ENCODE measurements around the gene GRWD1.
A peak's percentile ranks its signal among the peaks of the same experiment; 100 is the strongest.

The GRWD1 gene

DNA sequence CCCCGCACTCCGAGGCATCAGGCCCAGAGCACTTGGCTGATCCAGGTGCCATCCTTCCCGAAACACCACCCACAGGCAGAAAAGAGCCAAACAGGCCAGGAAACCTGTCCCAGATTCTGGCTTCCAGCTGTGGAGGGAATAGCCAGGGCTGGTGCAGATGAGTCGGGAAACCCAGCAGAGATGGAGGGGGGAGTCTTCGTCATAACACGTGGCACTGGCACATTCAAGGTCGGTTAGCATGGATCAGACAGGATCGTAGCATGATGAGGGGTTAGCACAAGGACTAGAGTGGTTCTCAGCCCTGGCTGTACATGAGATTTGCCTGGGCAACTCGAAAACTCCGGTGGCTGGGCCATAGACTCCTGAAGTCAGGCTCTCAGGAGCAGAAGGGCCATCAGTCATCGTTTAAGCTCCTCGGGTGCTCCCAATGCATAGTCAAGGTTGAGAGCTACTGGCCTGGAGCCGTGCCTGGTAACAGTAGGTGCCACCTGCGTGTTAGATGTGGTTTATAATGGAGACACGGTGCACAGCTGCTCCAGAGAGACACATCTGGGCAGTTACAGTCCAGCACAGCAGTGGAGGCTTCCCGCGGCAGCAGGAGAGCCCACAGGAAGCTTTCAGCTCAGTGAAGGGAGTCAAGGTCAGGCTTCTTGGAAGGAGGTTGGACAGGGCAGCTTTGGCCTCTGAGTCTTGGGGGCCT is 29.7 kb downstream of the GRWD1 start:
- CTCF ChIA-PET, result no interaction called here
- Mint-ChIP-seq H3K9me3 (no peaks in the 10 kb centered on the region), H3K36me3 (peaks cover 54% of the 10 kb centered on the region), H3K27me3 (no peaks in the 10 kb centered on the region), H3K4me1 (peaks cover 14% of the 10 kb centered on the region), H3K4me3 (no peak overlapping the region), H3K27ac (peak overlapping the region; percentile 75)
- no peak for DNase-seq

DNA sequence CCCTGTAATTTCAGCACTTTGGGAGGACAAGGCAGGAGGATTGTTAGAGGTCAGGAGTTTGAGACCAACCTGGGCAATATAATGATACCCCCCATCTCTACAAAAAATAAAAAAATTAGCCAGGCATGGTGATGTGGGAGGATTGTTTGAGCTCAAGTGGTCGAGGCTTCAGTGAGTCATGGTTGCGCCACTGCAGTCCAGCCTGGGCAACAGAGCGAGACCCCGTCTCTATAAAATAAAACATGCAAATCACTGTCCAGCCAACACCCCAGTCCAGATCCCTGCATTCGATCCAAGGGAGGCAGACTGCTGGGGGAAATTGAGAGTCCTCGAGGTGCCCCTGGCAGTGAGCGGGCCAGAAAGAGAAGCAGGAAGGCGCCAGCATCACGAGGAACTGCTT is 30.4 kb downstream of the GRWD1 start:
- CTCF ChIA-PET, result no interaction called here
- no peaks in the 10 kb centered on the region for H3K27me3 Mint-ChIP-seq
- peaks cover 49% of the 10 kb centered on the region for H3K36me3 Mint-ChIP-seq
- no peak overlapping the region for H3K4me3 Mint-ChIP-seq
- DNase-seq, result no peak
- peaks cover 16% of the 10 kb centered on the region for H3K4me1 Mint-ChIP-seq
- H3K27ac Mint-ChIP-seq, result no peak overlapping the region
- no peaks in the 10 kb centered on the region for H3K9me3 Mint-ChIP-seq

DNA sequence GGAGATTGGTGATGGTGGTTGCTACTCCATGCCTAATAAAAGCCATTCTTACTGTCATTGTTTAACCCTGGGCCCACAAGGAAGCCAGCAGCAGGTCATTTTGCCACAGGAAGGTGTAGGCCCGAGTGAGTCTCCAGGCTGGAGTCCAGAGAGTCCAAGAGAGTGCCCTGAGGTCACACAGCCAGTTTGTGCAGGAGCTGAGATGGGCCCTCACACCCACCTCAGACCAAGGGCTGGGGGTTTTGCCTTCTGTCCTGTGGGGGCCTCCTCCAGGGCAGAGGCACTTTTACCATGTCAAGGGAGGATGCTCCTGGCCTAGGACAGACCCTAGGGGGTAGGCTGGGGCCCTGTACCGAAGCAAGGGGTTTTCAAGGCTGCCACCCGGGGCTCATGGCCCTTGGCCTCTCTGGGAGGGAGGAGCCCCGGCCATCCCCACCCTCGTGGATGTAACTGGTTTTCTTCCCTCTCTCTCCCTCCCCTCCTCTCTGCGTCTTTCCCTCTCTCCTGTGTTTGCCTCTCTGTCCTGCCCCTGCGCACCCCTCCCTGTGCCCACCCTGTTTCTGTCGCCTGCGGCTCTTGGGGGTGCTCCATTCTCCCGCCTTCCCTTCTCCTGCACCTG is 31.4 kb downstream of the GRWD1 start:
- no peak for DNase-seq
- Mint-ChIP-seq H3K4me1 (peaks cover 26% of the 10 kb centered on the region), H3K4me3 (no peak overlapping the region), H3K9me3 (no peaks in the 10 kb centered on the region), H3K27me3 (no peaks in the 10 kb centered on the region), H3K27ac (no peak overlapping the region), H3K36me3 (peaks cover 41% of the 10 kb centered on the region)
- CTCF ChIA-PET, result no interaction called here

DNA sequence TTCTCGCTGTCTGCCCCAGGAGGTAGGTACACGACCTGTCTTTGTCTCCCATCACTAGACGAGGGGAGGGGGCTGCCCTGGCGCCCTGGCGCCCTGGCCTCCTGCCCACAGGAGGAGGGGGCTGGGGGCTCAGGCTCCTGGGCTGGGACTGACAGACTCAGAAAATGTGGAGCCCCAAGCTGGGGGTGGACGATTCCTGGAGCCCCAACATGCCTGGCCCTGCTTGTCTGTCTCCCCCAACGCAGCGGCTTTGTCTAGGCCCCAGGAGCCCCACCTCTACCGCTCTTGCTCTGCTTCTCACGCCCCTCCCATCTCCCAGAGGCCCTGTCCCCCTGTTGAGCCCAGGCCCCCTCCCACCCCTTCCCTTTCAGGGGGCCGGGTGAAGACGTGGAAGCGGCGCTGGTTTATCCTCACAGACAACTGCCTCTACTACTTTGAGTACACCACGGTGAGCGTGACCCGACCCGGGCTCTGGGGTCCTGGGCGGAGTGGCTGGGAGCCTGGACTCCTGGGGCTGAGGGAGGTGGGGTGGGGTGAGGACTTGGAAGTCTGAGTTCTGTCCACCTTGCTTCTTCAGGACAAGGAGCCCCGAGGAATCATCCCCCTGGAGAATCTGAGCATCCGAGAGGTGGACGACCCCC is 32.0 kb downstream of the GRWD1 start:
- CTCF ChIA-PET, result no interaction called here
- no peak for DNase-seq
- Mint-ChIP-seq H3K36me3 (peaks cover 37% of the 10 kb centered on the region), H3K27me3 (no peaks in the 10 kb centered on the region), H3K9me3 (no peaks in the 10 kb centered on the region), H3K27ac (no peak overlapping the region), H3K4me3 (no peak overlapping the region), H3K4me1 (peaks cover 27% of the 10 kb centered on the region)

DNA sequence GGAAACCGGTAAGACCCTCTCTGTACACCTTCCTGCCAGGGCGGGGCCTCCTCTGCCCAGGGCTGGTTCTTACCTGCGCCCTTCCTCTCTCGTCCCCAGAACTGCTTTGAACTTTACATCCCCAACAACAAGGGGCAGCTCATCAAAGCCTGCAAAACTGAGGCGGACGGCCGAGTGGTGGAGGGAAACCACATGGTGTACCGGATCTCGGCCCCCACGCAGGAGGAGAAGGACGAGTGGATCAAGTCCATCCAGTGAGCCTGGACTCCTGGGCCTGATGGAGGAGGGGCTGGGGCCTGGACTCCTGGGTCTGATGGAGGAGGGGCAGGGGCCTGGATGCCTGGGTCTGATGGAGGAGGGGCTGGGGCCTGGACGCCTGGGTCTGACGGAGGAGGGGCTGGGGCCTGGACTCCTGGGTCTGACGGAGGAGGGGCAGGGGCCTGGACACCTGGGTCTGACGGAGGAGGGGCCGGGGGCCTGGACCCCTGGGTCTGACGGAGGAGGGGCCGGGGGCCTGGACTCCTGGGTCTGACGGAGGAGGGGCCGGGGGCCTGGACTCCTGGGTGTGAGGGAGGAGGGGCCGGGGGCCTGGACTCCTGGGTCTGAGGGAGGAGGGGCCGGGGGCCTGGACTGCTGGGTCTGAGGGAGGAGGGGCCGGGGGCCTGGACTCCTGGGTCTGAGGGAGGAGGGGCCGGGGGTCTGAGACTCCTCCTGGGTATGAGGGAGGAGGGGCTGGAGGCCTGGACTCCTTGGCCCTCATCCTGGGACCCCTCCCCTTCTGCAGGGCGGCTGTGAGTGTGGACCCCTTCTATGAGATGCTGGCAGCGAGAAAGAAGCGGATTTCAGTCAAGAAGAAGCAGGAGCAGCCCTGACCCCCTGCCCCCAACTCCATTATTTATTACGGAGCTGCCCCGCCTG is 32.8 kb downstream of the GRWD1 start:
- no peak overlapping the region for H3K27ac Mint-ChIP-seq
- CTCF ChIA-PET, result interaction anchor here (3.0 kb wide), 1 partner anchor 11 kb away, joined by 17 read pairs; no protein-coding TSS in a partner anchor

DNA sequence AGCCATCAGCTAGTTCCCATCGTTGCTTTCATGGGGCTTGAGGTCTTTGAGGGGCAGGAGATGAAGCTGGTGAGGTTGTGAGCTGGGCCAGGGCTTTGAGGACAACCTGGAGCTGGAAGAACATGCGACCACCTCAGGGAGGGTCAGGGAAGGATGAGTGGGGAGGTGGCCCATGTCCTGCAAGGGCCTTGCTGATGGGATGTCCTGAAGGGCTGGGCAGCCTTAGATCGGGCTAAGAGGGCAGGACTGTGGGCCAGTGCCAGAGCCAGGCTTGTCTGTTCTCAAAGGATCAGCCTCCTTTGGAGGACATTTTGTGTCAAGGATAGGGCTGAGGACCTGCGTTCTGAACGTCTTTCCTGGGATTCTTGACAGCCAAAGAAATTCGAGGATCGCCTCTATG is 33.9 kb downstream of the GRWD1 start:
- H3K4me1 Mint-ChIP-seq, result peaks cover 27% of the 10 kb centered on the region
- no peaks in the 10 kb centered on the region for H3K9me3 Mint-ChIP-seq
- H3K4me3 Mint-ChIP-seq, result peak overlapping the region; percentile 24
- H3K27me3 Mint-ChIP-seq, result no peaks in the 10 kb centered on the region
- CTCF ChIA-PET, result interaction anchor here (3.0 kb wide), 1 partner anchor 10 kb away, joined by 17 read pairs; no protein-coding TSS in a partner anchor
- DNase-seq, result no peak
- peaks cover 25% of the 10 kb centered on the region for H3K36me3 Mint-ChIP-seq
- H3K27ac Mint-ChIP-seq, result peak overlapping the region; percentile 65

More for the DNA sequence above, 32.8 kb downstream of the GRWD1 start:
- H3K36me3 Mint-ChIP-seq, result peaks cover 31% of the 10 kb centered on the region
- peaks cover 27% of the 10 kb centered on the region for H3K4me1 Mint-ChIP-seq
- no peaks in the 10 kb centered on the region for H3K27me3 Mint-ChIP-seq
- no peak overlapping the region for H3K4me3 Mint-ChIP-seq
- no peak for DNase-seq
- H3K9me3 Mint-ChIP-seq, result no peaks in the 10 kb centered on the region

DNA sequence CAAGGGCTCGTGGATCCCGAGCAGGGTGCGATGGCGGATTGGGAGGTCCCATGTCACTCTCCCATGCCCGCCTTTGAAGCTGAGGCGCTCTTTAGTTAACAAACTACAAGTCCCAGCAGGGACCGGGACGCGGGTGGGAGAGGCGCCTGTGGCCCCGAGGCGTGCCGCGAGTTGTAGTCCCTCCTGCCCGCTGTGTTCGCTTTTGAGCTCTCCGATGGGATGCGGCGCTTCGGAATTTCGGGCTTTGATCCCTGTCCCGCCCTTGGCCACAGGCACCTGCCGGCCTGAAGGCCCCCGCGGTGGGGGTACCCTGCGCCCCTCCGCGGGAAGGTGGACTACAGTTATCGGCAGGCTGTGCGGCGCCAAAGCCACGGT is 34.4 kb downstream of the GRWD1 start:
- peaks cover 27% of the 10 kb centered on the region for H3K4me1 Mint-ChIP-seq
- H3K4me3 Mint-ChIP-seq, result peak overlapping the region; percentile 67
- CTCF ChIA-PET, result interaction anchor here (3.0 kb wide), 1 partner anchor 10 kb away, joined by 17 read pairs; no protein-coding TSS in a partner anchor
- peak overlapping the region; percentile 90 for H3K27ac Mint-ChIP-seq
- no peaks in the 10 kb centered on the region for H3K27me3 Mint-ChIP-seq
- H3K9me3 Mint-ChIP-seq, result no peaks in the 10 kb centered on the region
- peaks cover 22% of the 10 kb centered on the region for H3K36me3 Mint-ChIP-seq
- peak; percentile 55 for DNase-seq

DNA sequence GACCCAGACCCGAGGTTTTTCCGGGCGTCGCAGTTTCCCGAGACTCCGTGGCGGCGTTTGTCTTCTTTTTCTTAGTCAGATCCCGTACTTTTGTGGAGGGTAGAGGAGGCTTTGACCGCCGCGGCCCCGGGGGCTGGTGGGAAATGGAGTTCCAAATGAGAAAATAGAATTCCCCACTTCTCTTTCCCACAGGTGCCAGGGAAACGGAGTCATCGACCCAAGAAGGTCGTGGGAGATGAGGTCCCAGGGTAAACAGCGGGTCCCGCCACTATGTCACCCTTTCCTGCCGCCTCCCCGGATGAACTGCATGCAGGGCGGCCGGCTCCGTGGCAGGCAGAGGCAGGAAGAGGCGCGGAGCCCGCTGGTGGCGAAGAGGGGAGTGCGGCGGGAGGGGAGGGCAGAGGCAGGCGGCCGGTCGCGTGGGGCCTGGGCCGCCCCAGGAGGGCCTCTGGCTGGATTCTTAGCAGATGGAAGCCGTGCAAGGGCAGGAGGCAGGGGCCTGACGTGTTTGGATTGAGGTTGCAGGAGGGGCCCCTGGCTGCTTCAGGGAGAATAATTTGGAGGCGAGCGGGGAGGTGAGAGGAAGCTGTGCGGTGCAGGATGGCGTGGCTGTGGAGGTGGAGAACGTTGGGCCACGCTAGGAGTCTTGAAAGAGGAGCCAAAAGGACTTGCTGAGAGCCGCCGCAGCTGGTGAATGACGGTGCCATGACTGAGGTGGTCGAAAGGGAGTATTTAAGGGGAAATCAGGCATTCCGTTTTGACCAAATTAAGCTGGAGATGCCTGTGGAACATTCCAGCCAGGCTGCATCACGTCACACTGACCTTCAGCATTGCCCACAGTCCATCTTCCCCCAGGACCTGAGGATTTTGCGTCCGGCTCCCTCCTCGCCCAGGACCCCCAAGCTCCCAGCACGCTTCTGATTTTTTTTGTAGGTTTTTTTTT is 35.0 kb downstream of the GRWD1 start:
- no peaks in the 10 kb centered on the region for H3K27me3 Mint-ChIP-seq
- CTCF ChIA-PET, result interaction anchor here (0.7 to 3.0 kb wide), 2 partner anchors 9 to 85 kb away, joined by 3 to 17 read pairs; no protein-coding TSS in a partner anchor
- peak overlapping the region; percentile 90 for H3K27ac Mint-ChIP-seq
- H3K36me3 Mint-ChIP-seq, result peaks cover 18% of the 10 kb centered on the region
- H3K4me3 Mint-ChIP-seq, result peak overlapping the region; percentile 67
- no peaks in the 10 kb centered on the region for H3K9me3 Mint-ChIP-seq
- DNase-seq, result peak; percentile 80
- H3K4me1 Mint-ChIP-seq, result peaks cover 27% of the 10 kb centered on the region

DNA sequence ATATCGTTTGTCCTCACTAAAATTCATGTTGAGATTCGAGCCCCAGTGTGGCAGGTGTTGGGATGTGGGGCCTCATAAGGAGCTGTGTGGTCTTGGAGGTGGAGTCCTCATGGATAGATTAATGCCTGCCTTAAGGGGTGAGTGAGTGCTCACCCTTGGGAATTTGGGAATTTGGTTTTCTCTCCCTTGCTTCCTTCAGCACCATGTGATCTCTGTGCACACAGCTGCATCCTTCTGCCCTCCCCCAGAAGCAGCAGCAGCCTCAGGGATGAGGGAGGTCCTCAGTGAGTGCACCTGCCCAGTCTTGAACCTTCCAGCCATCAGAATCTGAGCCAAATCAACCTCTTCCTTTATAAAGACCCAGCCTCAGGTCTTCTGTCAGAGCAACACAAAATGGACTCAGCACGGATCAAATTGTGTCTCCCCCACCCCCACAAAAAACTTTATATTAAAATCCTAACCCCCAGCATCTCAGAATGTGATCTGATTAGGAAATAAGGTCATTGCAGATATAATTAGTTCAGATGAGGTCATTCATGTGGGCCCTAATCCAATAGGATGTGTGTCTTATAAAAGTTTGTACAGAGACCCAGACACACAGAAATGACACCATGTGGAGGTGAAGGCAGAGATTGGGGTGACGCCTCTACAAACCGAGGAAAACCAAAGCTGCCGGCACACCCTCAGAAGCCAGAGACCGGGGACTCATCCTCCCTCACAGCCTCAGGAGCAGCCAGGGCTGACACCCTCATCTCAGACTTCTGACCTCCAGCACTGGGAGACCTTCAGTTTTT is 36.3 kb downstream of the GRWD1 start:
- H3K27ac Mint-ChIP-seq, result peak overlapping the region; percentile 90
- H3K36me3 Mint-ChIP-seq, result peaks cover 13% of the 10 kb centered on the region
- DNase-seq, result no peak
- no peaks in the 10 kb centered on the region for H3K9me3 Mint-ChIP-seq
- H3K4me3 Mint-ChIP-seq, result no peak overlapping the region
- no peaks in the 10 kb centered on the region for H3K27me3 Mint-ChIP-seq
- CTCF ChIA-PET, result no interaction called here
- H3K4me1 Mint-ChIP-seq, result peaks cover 27% of the 10 kb centered on the region

DNA sequence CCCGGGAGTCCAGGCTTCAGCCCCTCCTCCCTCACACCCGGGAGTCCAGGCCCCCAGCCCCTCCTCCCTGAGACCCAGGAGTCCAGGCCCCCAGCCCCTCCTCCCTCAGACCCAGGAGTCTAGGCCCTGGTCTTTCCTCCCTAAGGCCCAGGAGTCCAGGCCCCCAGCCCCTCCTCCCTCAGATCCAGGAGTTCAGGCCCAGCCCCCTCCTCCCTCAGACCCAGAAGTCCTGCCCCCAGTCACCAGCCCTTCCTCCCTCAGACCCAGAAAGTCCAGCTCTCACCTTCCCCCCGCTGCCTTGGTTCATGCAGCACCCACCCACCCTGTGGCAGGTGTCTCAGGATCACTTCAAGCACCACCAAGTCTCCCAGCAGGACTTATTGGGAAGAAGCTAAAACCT is 37.5 kb downstream of the GRWD1 start:
- CTCF ChIA-PET, result no interaction called here
- Mint-ChIP-seq H3K36me3 (peaks cover 13% of the 10 kb centered on the region), H3K27ac (no peak overlapping the region), H3K4me1 (peaks cover 27% of the 10 kb centered on the region), H3K27me3 (peaks cover 4% of the 10 kb centered on the region), H3K9me3 (no peaks in the 10 kb centered on the region), H3K4me3 (no peak overlapping the region)
- no peak for DNase-seq

DNA sequence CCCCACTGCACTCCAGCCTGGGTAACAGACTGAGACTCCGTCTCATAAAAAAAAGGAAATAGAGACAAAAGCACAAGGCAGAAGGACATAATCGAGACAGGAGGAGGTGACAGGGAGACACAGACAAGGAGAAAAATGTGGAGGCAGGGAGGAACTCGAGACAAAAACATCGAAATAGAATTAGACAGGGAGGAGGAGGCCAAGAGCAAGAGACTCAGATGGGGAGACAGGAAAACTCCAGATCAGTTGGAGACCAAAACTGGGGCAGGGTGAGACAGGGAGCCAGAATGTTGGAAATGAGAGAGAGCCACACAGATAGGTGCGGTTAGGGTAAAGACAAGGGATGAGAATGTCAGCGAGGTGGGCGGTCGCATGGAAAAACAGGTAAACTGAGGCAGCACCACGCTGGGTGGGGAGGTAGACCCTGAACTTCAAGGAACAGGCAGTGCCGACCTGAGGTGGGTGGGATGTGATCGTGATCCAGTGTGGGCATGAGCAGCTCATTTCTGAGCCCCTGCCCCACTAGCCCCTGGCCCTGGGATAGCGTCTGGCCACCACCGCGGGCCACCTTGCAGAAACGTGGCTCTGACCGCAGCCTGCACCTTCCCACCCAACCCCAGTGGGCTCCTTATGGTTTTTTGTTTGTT is 38.6 kb downstream of the GRWD1 start:
- no peaks in the 10 kb centered on the region for H3K9me3 Mint-ChIP-seq
- no peak overlapping the region for H3K27ac Mint-ChIP-seq
- H3K4me1 Mint-ChIP-seq, result peaks cover 25% of the 10 kb centered on the region
- H3K27me3 Mint-ChIP-seq, result peaks cover 9% of the 10 kb centered on the region
- CTCF ChIA-PET, result no interaction called here
- no peak for DNase-seq
- peaks cover 7% of the 10 kb centered on the region for H3K36me3 Mint-ChIP-seq
- no peak overlapping the region for H3K4me3 Mint-ChIP-seq

DNA sequence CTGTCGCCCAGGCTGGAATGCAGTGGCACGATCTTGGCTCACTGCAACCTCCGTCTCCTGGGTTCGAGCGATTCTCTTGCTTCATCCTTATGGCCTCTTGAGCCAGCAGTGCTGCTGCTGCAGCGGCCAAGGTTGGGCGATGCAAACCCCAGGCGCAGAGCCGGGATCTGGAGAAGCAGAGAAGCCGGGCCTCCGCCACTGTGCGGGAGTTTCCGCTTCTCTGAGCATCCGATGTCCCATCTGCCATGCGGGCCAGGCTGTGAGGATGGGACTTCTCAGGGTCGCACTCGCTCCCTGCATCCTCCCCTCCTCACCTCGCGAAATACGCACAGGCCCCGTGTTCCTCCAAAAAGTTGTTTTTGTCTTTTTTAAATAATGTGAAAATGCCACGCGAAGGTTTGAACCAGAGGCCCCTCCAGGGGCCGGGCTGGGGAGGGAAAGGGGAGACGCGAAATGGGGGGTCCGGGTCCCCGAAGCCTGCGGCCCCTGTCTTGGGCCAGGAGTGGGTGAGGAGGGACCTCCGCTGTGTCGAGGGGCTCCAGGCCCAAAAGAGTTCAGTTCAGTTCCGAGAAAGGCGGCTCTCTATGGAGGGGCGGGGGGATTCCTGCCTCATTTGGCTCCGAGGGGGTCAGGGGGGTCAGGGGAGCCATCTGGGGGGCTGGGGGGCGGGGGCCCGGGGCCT is 39.3 kb downstream of the GRWD1 start:
- Mint-ChIP-seq H3K9me3 (no peaks in the 10 kb centered on the region), H3K4me1 (peaks cover 25% of the 10 kb centered on the region), H3K36me3 (peaks cover under 1% of the 10 kb centered on the region), H3K27me3 (peaks cover 16% of the 10 kb centered on the region), H3K4me3 (no peak overlapping the region), H3K27ac (no peak overlapping the region)
- no peak for DNase-seq
- CTCF ChIA-PET, result no interaction called here

All from activated naive CD4-positive, alpha-beta T cell treated with anti-CD3 and anti-CD28 coated beads, Interleukin-2, amount 10 ng/mL, durations not matched to agents 7 days and 5 days (primary cell).